ENCODE measurements around the gene ENO3. TPM values are rescaled to one million over a fixed set of nuclear protein-coding genes. Genes with fewer than 3 reads are reported as not detected.
"Not testable (repeated sequence)": the region's sequence is repeated elsewhere in the genome, so short reads cannot be mapped to it uniquely, and the experiment has no call there.

ENO3 gene
- total RNA-seq, result 1,000 to 10,000 TPM; 1,434 to 5,473 (median 3,204) TPM

DNA sequence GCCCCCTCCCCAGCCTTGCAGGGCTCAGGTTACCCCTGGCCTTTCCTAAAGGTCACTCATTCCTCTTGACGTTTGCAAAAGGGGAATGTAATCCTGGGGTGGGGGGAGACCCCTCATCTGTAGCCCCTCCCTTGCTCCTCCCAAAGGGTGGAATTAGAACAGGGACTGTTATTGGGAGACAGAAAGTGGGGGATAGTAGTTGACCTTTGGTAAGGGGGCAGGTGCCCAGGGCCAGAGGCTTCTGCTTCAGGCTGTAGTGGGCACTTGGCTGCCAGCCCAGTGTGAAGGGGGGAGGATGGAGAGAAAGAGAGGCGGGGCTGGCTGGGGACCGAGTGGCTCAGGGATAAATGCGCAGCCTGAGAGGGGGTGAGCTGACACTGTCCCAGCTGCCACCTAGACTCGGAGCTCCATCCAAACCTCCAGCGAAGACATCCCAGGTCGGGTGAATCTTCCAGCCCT, at the start of gene ENO3:
Gene ENO3 (plus strand): TSS at position 374 of the 459 bp plus-strand sequence. CDS start 711 bp downstream, outside the sequence.
- Histone ChIP-seq H3K27me3 (no peaks in the 10 kb centered on the region), H3K4me1 (peaks cover 55 to 65% of the 10 kb centered on the region in 2 donors), H3K9me3 (no peaks in the 10 kb centered on the region), H3K4me3 (peak within 1 kb of the TSS; percentile 85 to 99 (median 96)), H3K27ac (peak within 1 kb of the TSS; percentile 96 to 100 (median 98)), H3K36me3 (peaks cover 0 to 17% of the 10 kb centered on the region in 2 donors)
- in situ Hi-C loops (cut with MboI; ENCODE audit: low sequenced_read_pairs in 4 of 4), result no loop called here
- intact Hi-C loops (cut with DNase I; ENCODE audit: low total_unique reads), result loop anchor here (5.0 kb wide), 1 partner anchor 1033 kb away; the partner anchor contains the start of gene P2RX1
- peak in 1 of 2 donors; percentile 58 for TF ChIP-seq POLR2A (IDR thresholded peaks at IDR 0.05)
- TF ChIP-seq, protein P1, sequence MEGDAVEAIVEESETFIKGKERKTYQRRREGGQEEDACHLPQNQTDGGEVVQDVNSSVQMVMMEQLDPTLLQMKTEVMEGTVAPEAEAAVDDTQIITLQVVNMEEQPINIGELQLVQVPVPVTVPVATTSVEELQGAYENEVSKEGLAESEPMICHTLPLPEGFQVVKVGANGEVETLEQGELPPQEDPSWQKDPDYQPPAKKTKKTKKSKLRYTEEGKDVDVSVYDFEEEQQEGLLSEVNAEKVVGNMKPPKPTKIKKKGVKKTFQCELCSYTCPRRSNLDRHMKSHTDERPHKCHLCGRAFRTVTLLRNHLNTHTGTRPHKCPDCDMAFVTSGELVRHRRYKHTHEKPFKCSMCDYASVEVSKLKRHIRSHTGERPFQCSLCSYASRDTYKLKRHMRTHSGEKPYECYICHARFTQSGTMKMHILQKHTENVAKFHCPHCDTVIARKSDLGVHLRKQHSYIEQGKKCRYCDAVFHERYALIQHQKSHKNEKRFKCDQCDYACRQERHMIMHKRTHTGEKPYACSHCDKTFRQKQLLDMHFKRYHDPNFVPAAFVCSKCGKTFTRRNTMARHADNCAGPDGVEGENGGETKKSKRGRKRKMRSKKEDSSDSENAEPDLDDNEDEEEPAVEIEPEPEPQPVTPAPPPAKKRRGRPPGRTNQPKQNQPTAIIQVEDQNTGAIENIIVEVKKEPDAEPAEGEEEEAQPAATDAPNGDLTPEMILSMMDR (IDR thresholded peaks at IDR 0.05 in 4 of 5, conservative IDR thresholded peaks at IDR 0.05 in 1 of 5), result no peak
- ATAC-seq (peak in 1 of 2 donors; percentile 18), DNase-seq (peak in 1 of 2 donors; percentile 81)

- no peaks in the 10 kb centered on the region for H3K9me3 ChIP-seq
- H3K27ac ChIP-seq, result peak overlapping the region; percentile 18 to 59 (median 50)
- DNase-seq (peak in 1 of 2 donors; percentile 35), ATAC-seq (peak; percentile 21)
- intact Hi-C loops (cut with DNase I; ENCODE audit: low total_unique reads) (no loop called here), in situ Hi-C loops (cut with MboI; ENCODE audit: low sequenced_read_pairs in 4 of 4) (no loop called here)
- peaks cover 0 to 18% (median 4%) of the 10 kb centered on the region in 3 donors for H3K27me3 ChIP-seq
- peak in 1 of 2 donors; percentile 56 for TF ChIP-seq POLR2A (IDR thresholded peaks at IDR 0.05)
- TF ChIP-seq, protein P1 (IDR thresholded peaks at IDR 0.05 in 4 of 5, conservative IDR thresholded peaks at IDR 0.05 in 1 of 5), result no peak
- H3K4me3 ChIP-seq, result peak overlapping the region in 1 of 4 donors; percentile 38
- H3K4me1 ChIP-seq, result peaks cover 0 to 22% of the 10 kb centered on the region in 2 donors
- H3K36me3 ChIP-seq, result peaks cover 0 to 6% of the 10 kb centered on the region in 2 donors
These were observed 49.1 kb upstream of the ENO3 start for GRCh38 chr17:4901648-4902344.

- H3K4me1 ChIP-seq, result peaks cover 0 to 22% of the 10 kb centered on the region in 2 donors
- intact Hi-C loops (cut with DNase I; ENCODE audit: low total_unique reads), result no loop called here
These were observed 48.4 kb upstream of the ENO3 start for GRCh38 chr17:4902540-4902939.

DNA sequence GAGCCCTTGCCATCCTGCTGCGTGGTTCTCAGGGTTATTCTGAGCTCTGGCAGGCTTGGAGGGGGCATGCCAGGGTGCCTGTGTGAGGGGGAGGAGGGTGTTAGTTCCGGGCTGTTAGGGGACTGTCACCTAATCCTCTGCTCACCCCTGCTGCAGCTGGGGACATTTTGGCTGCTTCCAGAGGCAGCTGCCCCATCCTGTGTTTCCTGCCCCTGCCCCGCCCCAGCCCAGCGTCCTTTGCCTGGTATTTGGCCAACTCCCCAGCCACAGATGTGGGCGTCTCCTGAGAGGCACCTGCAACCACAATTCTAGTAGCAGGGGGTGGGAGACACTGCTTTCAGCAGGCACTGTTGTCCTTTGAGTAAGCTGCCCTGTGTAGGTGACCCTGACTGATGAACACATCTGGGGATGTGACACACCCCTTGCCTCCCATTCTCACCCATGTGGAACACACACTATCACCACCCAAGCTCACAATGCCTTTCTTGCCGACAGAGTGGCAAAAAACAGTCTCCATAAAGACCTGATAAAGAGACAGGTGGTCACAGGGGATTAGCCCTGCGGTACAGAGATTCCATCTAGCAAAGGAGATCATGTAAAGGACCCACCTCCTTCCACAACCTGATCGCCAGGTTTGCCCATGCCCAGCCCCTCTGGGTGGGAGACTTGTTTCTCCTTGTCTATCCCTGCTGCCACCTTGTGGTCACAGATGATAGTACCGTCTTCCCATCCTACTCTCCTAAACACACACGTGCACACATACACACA, 47.7 kb upstream of the ENO3 start, which contains the start of gene CHRNE:
Gene CHRNE (minus strand): TSS at position 48 of the 768 bp plus-strand sequence. CDS start 35 bp downstream, at position 13.
- H3K27ac ChIP-seq, result peak within 1 kb of the TSS; percentile 37 to 59 (median 50)
- H3K4me1 ChIP-seq, result peaks cover 0 to 23% of the 10 kb centered on the region in 2 donors
- in situ Hi-C loops (cut with MboI; ENCODE audit: low sequenced_read_pairs in 4 of 4) (no loop called here), intact Hi-C loops (cut with DNase I; ENCODE audit: low total_unique reads) (no loop called here)
- ATAC-seq (peak; percentile 61 to 79), DNase-seq (peak; percentile 53 to 73)
- H3K36me3 ChIP-seq, result no peaks in the 10 kb centered on the region
- no peak within 1 kb of the TSS for H3K4me3 ChIP-seq
- peaks cover 0 to 18% (median 4%) of the 10 kb centered on the region in 3 donors for H3K27me3 ChIP-seq
- no peak for TF ChIP-seq POLR2A (IDR thresholded peaks at IDR 0.05)
- TF ChIP-seq, protein P1 (IDR thresholded peaks at IDR 0.05 in 4 of 5, conservative IDR thresholded peaks at IDR 0.05 in 1 of 5), result peak; percentile 58 to 82 (median 74)
- no peaks in the 10 kb centered on the region for H3K9me3 ChIP-seq

More at GRCh38 chr17:4902540-4902939, 48.4 kb upstream of the ENO3 start:
- Histone ChIP-seq H3K9me3 (no peaks in the 10 kb centered on the region), H3K27me3 (peaks cover 0 to 18% (median 4%) of the 10 kb centered on the region in 3 donors), H3K27ac (peak overlapping the region in 2 of 4 donors; percentile 37 to 59), H3K4me3 (no peak overlapping the region), H3K36me3 (no peaks in the 10 kb centered on the region)
- ATAC-seq, result no peak
- DNase-seq, result no peak
- in situ Hi-C loops (cut with MboI; ENCODE audit: low sequenced_read_pairs in 4 of 4), result no loop called here
- no peak for TF ChIP-seq POLR2A (IDR thresholded peaks at IDR 0.05)
- TF ChIP-seq, protein P1 (IDR thresholded peaks at IDR 0.05 in 4 of 5, conservative IDR thresholded peaks at IDR 0.05 in 1 of 5), result no peak

- DNase-seq; H3K27ac ChIP-seq; H3K27me3 ChIP-seq; H3K9me3 ChIP-seq; in situ Hi-C loops (cut with MboI; ENCODE audit: low sequenced_read_pairs in 4 of 4); intact Hi-C loops (cut with DNase I; ENCODE audit: low total_unique reads); H3K36me3 ChIP-seq; H3K4me3 ChIP-seq; ATAC-seq: not testable (repeated sequence)
- peaks cover 13 to 24% of the 10 kb centered on the region in 2 donors for H3K4me1 ChIP-seq
These were observed 44.3 kb upstream of the ENO3 start for GRCh38 chr17:4906642-4907041.

Measured in gastrocnemius medialis (tissue), 4 donors.